Naive thymus-derived CD8-positive, alpha-beta T cell (primary cell): ENCODE results near the gene PPP1CC. TPM values are rescaled to one million over a fixed set of nuclear protein-coding genes. Genes with fewer than 3 reads are reported as not detected.

ENCODE experiments used
- ATAC-seq, 2 donors: fragments of 150-1000 bp; cut with Tn5 transposase in 1 of 2; sonication (Bioruptor Pico), chemical (Tn5 transposase) in 1 of 2; 1 replicate in 1 of 2; 2 replicates in 1 of 2; pipeline ENCODE4 v1.10.0; 2021; ENCODE audit warnings: mild to moderate bottlenecking in 2 of 2, moderate library complexity in 2 of 2
- POLR2A ChIA-PET: fragments of 350-600 bp; sonication (Branson Sonifier 250); formaldehyde crosslinking; loops from one replicate; lab custom pipeline; 2021; ENCODE audit warnings: antibody characterized with exemption; lab: Charles Lee
- DNase-seq, 10 donors: peaks; one replicate each; pipeline versions ENCODE4 v3.0.0 to v3.0.0-alpha.2; 2020 to 2022
- H3K27ac Mint-ChIP-seq, 10 donors: one replicate each; pipeline ENCODE4 v1.8.0; 2020 to 2022; ENCODE audit warnings: mild to moderate bottlenecking in 10 of 10, mixed read lengths in 10 of 10, moderate library complexity in 4 of 10, inconsistent platforms in 1 of 10
- H3K27me3 Mint-ChIP-seq, 5 donors: one replicate each; pipeline ENCODE4 v1.8.0; 2021 to 2022; ENCODE audit warnings: mixed read lengths in 5 of 5
- H3K36me3 Mint-ChIP-seq, 3 donors: one replicate each; pipeline ENCODE4 v1.8.0; 2020 to 2022; ENCODE audit warnings: mixed read lengths in 3 of 3, mild to moderate bottlenecking in 2 of 3, inconsistent platforms in 1 of 3
- H3K4me1 Mint-ChIP-seq, 4 donors: one replicate each; pipeline ENCODE4 v1.8.0; 2021 to 2022; ENCODE audit warnings: mixed read lengths in 4 of 4
- H3K4me3 Mint-ChIP-seq, 10 donors: one replicate each; pipeline ENCODE4 v1.8.0; 2020 to 2022; ENCODE audit warnings: mild to moderate bottlenecking in 10 of 10, mixed read lengths in 10 of 10, moderate library complexity in 6 of 10, inconsistent platforms in 1 of 10
- H3K9me3 Mint-ChIP-seq, 9 donors: one replicate each; pipeline ENCODE4 v1.8.0; 2020 to 2022; ENCODE audit warnings: mixed read lengths in 9 of 9, mild to moderate bottlenecking in 3 of 9, inconsistent platforms in 1 of 9, moderate library complexity in 1 of 9
- polyA plus RNA-seq, 3 donors: library from polyadenylated mRNA; unstranded; fragments of 300-500 nt; fragmentation: Illumina TruSeq; gene quantifications; one replicate each; pipeline ENCODE4 v1.2.3, GENCODE V29; 2021
- total RNA-seq, 8 experiments: library from RNA in 2 of 8; stranded (reverse) in 2 of 8; gene quantifications; one replicate each; pipeline ENCODE4 v1.2.3 and lab custom pipeline; 2021 to 2026

Gene PPP1CC
- total and polyA plus RNA-seq, 5 experiments from 2014 or later, result 112 to 150 (median 127) TPM

DNA sequence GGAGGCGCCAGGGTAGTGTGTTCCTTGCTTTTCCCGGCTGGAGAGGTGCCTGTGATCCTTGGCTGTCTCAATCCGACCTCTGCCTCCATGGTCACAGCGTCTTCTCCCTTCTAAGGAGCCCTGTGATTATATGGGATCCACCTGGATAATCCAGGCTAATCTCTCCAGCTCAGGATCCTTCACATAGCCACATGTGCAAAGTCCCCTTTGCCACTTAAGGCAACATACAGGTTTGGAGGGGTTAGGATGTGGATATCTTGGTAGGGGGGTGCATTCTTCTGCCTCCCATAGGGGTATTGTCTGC is 52.6 kb downstream of the PPP1CC start:
- no peaks in the 10 kb centered on the region for H3K27me3 Mint-ChIP-seq
- peaks cover 19 to 75% (median 38%) of the 10 kb centered on the region in 4 donors for H3K4me1 Mint-ChIP-seq
- H3K9me3 Mint-ChIP-seq, result peaks cover 0 to 1% (median 0%) of the 10 kb centered on the region in 9 donors

DNA sequence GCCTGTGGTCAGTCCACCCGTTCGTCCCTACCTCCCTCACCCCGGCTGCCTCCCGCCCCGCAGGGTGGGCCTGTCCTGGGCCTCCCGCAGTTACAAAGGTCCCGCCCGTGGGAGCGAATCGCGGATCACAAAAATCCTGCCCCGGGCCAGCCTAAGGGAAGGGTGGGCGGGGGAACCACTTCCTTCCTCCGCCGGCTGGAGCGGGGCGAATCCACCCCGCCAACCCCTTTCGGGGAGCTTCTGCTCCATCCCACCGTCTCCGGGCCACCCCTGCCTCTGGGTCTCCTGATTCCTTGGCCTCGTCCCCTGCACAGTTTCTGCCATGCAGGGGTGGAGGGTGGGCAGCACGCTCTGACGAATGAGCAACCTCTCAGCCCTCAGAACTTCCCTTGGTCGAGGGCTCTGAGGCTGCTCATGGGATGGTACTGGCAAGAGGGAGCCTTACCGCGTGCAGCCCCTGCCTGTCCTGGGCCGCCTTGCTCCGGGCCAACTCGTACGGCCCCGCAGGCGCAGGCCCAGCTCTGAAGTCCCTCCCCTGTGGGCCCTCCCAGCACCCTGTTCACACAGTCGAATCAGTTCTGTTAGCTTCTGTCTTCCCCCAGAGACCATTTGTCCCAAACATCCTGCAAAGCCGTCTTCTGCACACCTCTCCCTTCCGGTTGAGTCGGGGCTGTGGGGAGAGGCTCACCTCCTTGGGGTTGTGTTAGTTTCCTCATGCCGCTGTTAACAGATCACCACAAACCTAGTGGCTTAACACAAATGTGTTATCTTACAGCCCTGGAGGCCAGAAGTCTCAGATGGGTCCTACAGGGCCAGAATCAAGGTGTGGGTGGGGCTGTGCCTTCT is 53.2 kb downstream of the PPP1CC start:
- H3K27ac Mint-ChIP-seq, result peak overlapping the region; percentile 73 to 95 (median 91)
- POLR2A ChIA-PET, result interaction anchor here (0.7 to 2.6 kb wide), 13 partner anchors 11 to 258 kb away, joined by 3 to 24 read pairs (median 4); partner anchors contain the start of genes ARPC3, FAM216A, GPN3 and TCTN1
- H3K27me3 Mint-ChIP-seq, result no peaks in the 10 kb centered on the region
- peak overlapping the region; percentile 85 to 98 (median 92) for H3K4me3 Mint-ChIP-seq
- H3K9me3 Mint-ChIP-seq, result peaks cover 0 to 1% (median 0%) of the 10 kb centered on the region in 9 donors
- ATAC-seq (peak; percentile 78 to 81), DNase-seq (peak; percentile 22 to 73 (median 44))
- peaks cover 19 to 74% (median 40%) of the 10 kb centered on the region in 4 donors for H3K4me1 Mint-ChIP-seq
- H3K36me3 Mint-ChIP-seq, result peaks cover 9 to 19% (median 10%) of the 10 kb centered on the region in 3 donors

More for the DNA sequence above, 52.6 kb downstream of the PPP1CC start:
- Mint-ChIP-seq H3K4me3 (peak overlapping the region; percentile 85 to 98 (median 92)), H3K27ac (peak overlapping the region; percentile 73 to 95 (median 88)), H3K36me3 (peaks cover 6 to 14% (median 6%) of the 10 kb centered on the region in 3 donors)
- POLR2A ChIA-PET, result interaction anchor here (0.9 to 2.6 kb wide), 9 partner anchors 11 to 240 kb away, joined by 3 to 24 read pairs (median 4); partner anchors contain the start of genes ARPC3 and TCTN1
- DNase-seq (no peak), ATAC-seq (no peak)

DNA sequence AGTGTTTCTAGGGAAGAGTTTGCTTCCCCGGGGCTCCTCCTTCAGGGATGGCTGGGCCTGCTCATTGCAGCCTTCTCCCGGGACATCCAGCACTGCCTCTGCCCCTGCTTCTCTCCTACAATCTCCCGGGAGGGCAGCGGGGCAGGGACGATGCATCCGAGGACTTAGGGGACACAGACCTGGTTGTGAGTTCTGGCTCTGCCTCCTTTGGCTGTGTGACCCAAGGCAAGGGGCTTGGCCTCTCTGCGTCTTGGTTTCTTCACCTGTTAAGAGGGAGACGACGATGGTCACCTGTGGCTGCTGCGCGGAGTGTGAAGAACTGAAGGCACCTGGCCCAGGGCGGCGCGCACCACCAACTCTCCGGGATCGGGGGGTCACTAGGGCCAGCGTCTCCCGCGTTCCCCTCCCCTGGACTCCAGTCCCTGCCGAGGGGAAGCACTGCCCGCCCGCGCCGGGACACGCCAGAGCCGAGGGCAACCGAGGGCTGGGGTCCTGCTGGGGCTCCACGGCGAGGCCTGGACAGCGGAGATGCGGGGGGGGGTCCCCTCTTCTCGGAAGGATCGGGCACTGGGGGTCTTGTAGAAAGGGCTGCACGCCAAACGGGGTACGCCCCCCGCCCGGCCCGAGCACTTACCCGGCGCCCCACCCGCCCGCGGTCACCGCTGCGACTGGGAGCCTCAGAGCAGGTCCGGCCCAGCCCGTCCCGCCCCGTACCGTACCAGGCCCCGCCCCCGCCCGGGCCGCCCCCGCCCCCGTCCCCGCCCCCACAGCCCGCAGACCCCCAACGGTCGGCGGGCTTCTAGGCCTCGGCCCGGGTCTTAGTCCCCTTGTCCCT is 54.0 kb downstream of the PPP1CC start, which contains the start of gene HVCN1:
HVCN1 (minus strand) TSS at position 670 of the 835 bp plus-strand sequence. CDS start 5,870 bp downstream, outside the sequence.
- H3K27me3 Mint-ChIP-seq, result no peaks in the 10 kb centered on the region
- peak within 1 kb of the TSS; percentile 73 to 95 (median 91) for H3K27ac Mint-ChIP-seq
- DNase-seq, result peak in 6 of 10 donors; percentile 11 to 73 (median 37)
- H3K9me3 Mint-ChIP-seq, result peaks cover 0 to 1% (median 0%) of the 10 kb centered on the region in 9 donors
- peaks cover 9 to 25% (median 12%) of the 10 kb centered on the region in 3 donors for H3K36me3 Mint-ChIP-seq
- peak; percentile 53 to 68 for ATAC-seq
- POLR2A ChIA-PET, result interaction anchor here (0.9 to 2.6 kb wide), 8 partner anchors 10 to 257 kb away, joined by 4 to 24 read pairs (median 6); partner anchors contain the start of gene TCTN1
- H3K4me3 Mint-ChIP-seq, result peak within 1 kb of the TSS; percentile 89 to 98 (median 92)
- peaks cover 19 to 68% (median 40%) of the 10 kb centered on the region in 4 donors for H3K4me1 Mint-ChIP-seq

DNA sequence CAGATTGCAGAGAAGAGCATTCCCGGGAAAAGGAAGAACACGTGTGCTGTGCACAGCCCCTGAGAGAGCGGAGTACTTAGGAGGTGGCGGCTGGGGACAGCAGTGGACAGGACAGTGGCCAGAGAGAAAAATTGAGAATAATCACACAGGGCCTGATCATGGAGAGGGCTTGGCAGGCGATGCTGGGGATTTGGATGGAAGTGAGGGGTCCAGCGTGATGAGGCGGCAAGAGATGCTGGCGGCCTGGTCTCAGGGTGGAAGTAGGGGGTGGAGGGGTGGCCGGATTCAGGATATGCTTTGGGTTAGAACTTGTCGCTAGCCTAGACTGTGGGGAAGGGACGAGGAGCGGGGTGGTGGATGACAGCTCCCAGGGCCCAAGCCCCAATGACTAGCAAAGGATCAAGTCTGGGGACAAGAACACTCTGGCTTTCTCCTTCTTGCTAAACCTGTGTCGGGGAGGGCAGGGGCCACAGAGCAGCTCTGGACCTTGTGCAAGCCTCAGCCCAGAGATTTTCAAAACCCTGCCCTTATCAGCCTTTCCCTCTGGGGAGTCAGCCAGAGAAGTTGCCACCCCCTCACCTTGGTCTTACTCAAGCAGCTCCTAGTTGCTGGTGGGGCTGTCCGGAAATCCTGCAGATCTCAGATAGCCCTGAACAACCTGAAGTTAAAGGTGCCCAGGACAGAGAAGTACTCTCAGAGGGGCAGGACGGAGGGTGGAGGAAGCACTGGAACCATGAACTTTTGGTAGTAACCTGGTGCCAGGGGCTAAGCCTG is 55.1 kb downstream of the PPP1CC start:
- DNase-seq, result no peak
- Mint-ChIP-seq H3K36me3 (peaks cover 9 to 27% (median 12%) of the 10 kb centered on the region in 3 donors), H3K27me3 (no peaks in the 10 kb centered on the region), H3K4me1 (peaks cover 19 to 68% (median 40%) of the 10 kb centered on the region in 4 donors), H3K9me3 (peaks cover 0 to 1% (median 0%) of the 10 kb centered on the region in 9 donors), H3K4me3 (peak overlapping the region; percentile 65 to 98 (median 87)), H3K27ac (peak overlapping the region in 7 of 10 donors; percentile 52 to 88 (median 75))
- ATAC-seq, result no peak
- POLR2A ChIA-PET, result interaction anchor here (0.9 kb wide), 1 partner anchor 74 kb away, joined by 6 read pairs; the partner anchor contains the start of gene TCTN1

DNA sequence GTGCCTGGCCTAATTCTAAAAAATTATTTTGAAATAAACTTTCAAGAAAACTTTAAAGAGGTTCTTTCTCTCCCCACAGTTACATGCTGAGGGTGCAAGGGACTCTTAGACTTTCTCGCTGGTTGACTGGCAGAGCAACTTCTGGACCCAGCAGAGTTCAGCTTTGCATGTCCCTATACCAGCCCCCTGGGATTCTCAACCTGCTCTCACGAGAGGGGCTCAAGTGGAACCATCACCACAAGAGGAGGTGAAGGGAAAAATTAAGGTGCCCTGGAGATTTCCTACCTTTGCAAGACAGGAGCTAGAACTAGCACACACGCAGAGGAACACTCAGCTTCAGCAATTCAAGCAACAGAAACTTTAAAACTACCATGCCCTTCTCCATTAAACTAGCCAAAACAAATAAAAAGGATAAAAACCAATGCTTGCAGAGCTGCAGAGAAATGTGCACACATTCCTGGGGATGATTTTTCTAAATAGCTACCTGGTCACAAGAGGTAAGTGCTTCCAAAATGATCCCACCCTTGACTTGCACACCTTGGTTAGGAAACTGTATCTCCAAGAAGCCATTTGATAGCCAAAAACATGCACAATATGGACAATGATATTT is 56.3 kb downstream of the PPP1CC start:
- Mint-ChIP-seq H3K27me3 (no peaks in the 10 kb centered on the region), H3K36me3 (peaks cover 12 to 38% (median 13%) of the 10 kb centered on the region in 3 donors), H3K4me3 (peak overlapping the region in 9 of 10 donors; percentile 49 to 98 (median 86)), H3K4me1 (peaks cover 21 to 65% (median 42%) of the 10 kb centered on the region in 4 donors), H3K27ac (peak overlapping the region in 6 of 10 donors; percentile 25 to 76 (median 56)), H3K9me3 (peaks cover 0 to 1% (median 0%) of the 10 kb centered on the region in 9 donors)
- DNase-seq (no peak), ATAC-seq (no peak)
- POLR2A ChIA-PET, result interaction anchor here (0.6 to 1.1 kb wide), 3 partner anchors 20 to 184 kb away, joined by 3 to 7 read pairs (median 3); partner anchors contain the start of gene RAD9B

DNA sequence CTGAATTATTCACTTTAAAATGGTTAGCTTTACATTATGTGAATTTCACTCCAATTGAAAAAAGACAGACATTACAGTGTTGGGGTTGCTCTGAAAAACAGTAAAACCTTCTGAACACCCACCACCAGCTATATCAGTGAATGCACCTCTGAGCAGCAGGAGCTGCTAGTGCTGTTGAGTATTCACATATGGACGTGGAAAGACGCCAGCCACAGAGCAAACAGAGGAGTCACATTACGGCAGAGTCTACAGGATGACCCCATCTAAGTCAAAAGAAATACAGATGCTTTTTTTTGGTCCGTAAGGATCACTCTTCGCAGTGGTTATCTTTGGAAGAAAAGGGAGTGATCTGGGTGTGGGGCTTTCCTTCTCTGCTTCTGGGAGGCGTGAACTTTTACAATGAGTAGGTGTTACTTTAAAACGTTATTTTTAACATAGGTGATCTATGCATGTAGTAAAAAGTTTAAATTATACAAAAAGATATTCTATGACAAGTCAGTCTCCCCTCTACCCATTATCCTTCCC is 58.3 kb downstream of the PPP1CC start:
- POLR2A ChIA-PET, result no interaction called here
- Mint-ChIP-seq H3K36me3 (peaks cover 12 to 38% (median 13%) of the 10 kb centered on the region in 3 donors), H3K9me3 (peaks cover 0 to 1% (median 0%) of the 10 kb centered on the region in 9 donors), H3K27me3 (no peaks in the 10 kb centered on the region), H3K4me1 (peaks cover 18 to 66% (median 38%) of the 10 kb centered on the region in 4 donors), H3K4me3 (peak overlapping the region in 1 of 10 donors; percentile 54), H3K27ac (peak overlapping the region in 1 of 10 donors; percentile 29)
- DNase-seq (no peak), ATAC-seq (no peak)

DNA sequence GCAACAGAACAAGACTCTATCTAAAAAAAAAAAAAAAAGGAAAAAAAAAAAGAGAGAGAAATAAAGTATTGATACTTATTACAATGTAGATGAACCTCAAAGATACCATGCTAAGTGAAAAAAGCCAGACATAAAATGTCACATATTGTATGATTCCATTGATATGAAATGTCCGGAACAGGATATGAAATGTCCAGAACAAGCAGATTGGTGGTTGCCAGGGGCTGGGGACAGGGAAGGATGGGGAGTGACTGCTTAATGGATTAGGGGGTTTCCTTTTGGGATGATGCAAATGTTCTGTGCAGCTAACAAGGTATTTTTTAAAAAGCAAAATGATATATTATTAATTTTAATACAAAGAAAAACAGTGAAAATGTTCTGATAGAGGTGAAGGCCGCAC is 58.8 kb downstream of the PPP1CC start:
- Mint-ChIP-seq H3K9me3 (peaks cover 0 to 1% (median 0%) of the 10 kb centered on the region in 9 donors), H3K36me3 (peaks cover 12 to 38% (median 13%) of the 10 kb centered on the region in 3 donors), H3K27ac (no peak overlapping the region), H3K4me1 (peaks cover 17 to 71% (median 40%) of the 10 kb centered on the region in 4 donors), H3K4me3 (peak overlapping the region in 1 of 10 donors; percentile 40), H3K27me3 (no peaks in the 10 kb centered on the region)
- no peak for DNase-seq
- POLR2A ChIA-PET, result no interaction called here
- ATAC-seq, result no peak

DNA sequence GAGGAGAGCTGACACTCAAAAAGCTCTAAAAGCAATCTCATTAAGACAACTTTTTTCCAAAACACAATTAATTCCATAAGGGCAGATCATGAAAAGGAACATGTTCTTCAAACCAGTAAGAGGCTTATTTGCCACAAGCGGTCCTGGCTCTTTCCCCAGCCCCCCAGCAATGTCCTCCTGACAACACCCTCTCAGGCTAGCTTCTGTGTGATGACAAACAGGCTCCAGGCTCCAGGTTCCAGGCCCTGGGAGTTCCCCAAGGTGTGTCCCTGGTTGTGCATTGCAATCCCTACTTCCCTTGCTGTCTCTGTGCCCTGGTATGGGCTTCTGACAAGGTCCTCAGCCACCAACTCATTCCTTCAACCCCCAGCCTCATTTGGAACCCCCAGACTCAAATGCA is 62.7 kb downstream of the PPP1CC start:
- POLR2A ChIA-PET, result interaction anchor here (3.2 kb wide), 1 partner anchor 10 kb away, joined by 24 read pairs; the partner anchor contains the start of gene HVCN1

DNA sequence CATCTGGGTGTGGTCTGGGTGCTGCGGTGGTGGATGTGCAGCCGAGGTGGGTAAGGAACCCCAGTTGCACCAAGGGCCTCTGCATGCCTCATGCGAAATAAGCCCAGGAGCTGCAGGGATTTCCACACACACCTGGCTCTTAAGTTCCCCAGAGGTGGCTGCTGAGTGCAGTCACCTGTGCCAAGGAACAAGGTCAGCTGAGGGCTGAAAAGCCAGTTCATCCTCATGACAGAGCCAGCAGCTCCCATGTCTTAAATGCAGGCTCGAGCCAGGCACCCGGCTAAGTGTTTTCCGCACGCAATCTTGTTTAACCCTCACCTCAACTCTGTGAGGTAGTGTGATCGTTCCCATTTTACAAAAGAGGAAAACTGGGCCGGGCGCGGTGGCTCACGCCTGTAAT is 63.5 kb downstream of the PPP1CC start:
- peaks cover 28 to 73% (median 45%) of the 10 kb centered on the region in 4 donors for H3K4me1 Mint-ChIP-seq
- peaks cover 0 to 9% (median 3%) of the 10 kb centered on the region in 9 donors for H3K9me3 Mint-ChIP-seq
- no peak overlapping the region for H3K4me3 Mint-ChIP-seq
- H3K27me3 Mint-ChIP-seq, result no peaks in the 10 kb centered on the region
- peaks cover 7 to 21% (median 8%) of the 10 kb centered on the region in 3 donors for H3K36me3 Mint-ChIP-seq
- no peak for ATAC-seq
- DNase-seq, result no peak
- POLR2A ChIA-PET, result interaction anchor here (3.2 kb wide), 1 partner anchor 11 kb away, joined by 24 read pairs; the partner anchor contains the start of gene HVCN1
- H3K27ac Mint-ChIP-seq, result peak overlapping the region in 3 of 10 donors; percentile 19 to 87 (median 28)

More for the DNA sequence above, 62.7 kb downstream of the PPP1CC start:
- Mint-ChIP-seq H3K27ac (peak overlapping the region in 6 of 10 donors; percentile 2 to 82 (median 48)), H3K9me3 (peaks cover 0 to under 1% (median 0%) of the 10 kb centered on the region in 9 donors), H3K4me1 (peaks cover 24 to 71% (median 43%) of the 10 kb centered on the region in 4 donors), H3K36me3 (peaks cover 6 to 24% (median 6%) of the 10 kb centered on the region in 3 donors), H3K27me3 (no peaks in the 10 kb centered on the region), H3K4me3 (peak overlapping the region in 1 of 10 donors; percentile 58)
- DNase-seq (no peak), ATAC-seq (no peak)

DNA sequence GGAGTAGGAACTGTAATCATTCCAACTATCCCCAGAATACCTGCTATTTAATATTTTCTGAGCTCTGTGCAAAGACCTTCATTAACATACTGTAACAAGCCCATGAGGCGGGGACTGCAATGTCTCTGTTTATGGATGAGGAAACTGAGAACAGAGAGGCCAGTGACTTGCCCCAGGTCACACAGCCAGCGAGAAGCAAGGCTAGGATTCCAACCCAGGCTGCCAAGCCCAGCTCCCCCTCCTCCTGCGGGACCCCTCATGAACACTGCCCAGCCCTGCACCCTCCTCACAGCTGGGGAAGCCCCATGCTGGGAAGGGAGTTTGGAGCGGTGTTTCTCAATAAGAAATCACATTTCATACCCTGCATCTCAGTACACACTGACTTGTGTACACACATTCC is 64.7 kb downstream of the PPP1CC start:
- Mint-ChIP-seq H3K4me1 (peaks cover 29 to 77% (median 45%) of the 10 kb centered on the region in 4 donors), H3K36me3 (peaks cover 7 to 23% (median 8%) of the 10 kb centered on the region in 3 donors), H3K27me3 (no peaks in the 10 kb centered on the region), H3K9me3 (peaks cover 0 to 12% (median 4%) of the 10 kb centered on the region in 9 donors), H3K4me3 (peak overlapping the region; percentile 25 to 95 (median 75)), H3K27ac (peak overlapping the region; percentile 79 to 96 (median 88))
- ATAC-seq, result peak in 1 of 2 donors; percentile 16
- DNase-seq, result no peak
- POLR2A ChIA-PET, result interaction anchor here (0.7 to 3.2 kb wide), 5 partner anchors 9 to 64 kb away, joined by 4 to 24 read pairs (median 7); partner anchors contain the start of genes HVCN1 and TCTN1
